RWPE2 (cell line): Measurements from ENCODE around the gene HIVEP1.

Experiments used
- ATAC-seq: fragments of 200-7000 bp; cut with Tn5 transposase; 3 replicates; pipeline ENCODE4 v1.9.1; 2021; ENCODE audit warnings: low read depth
- DNase-seq: peaks from one replicate; pipeline ENCODE4 v3.0.0-alpha.2; 2020; ENCODE audit warnings: low spot score
- H3K27ac ChIP-seq: fragments of 450-650 bp; 2 replicates; pipeline ENCODE4 v1.5.1; 2017; ENCODE audit warnings: mild to moderate bottlenecking; ENCODE audit not compliant: poor library complexity, severe bottlenecking
- H3K27me3 ChIP-seq: fragments of 250-450 bp; sonication (Bioruptor Pico); 2 replicates; pipeline ENCODE4 v1.5.1; 2021; ENCODE audit warnings: mild to moderate bottlenecking, moderate library complexity; ENCODE audit not compliant: insufficient read depth, poor library complexity, severe bottlenecking
- H3K36me3 ChIP-seq: fragments of 250-450 bp; sonication (Bioruptor Pico); 2 replicates; pipeline ENCODE4 v1.5.1; 2020; ENCODE audit warnings: low read depth, mild to moderate bottlenecking, moderate library complexity
- H3K4me1 ChIP-seq: fragments of 250-450 bp; sonication (Bioruptor Pico); 2 replicates; pipeline ENCODE4 v1.5.1; 2021; ENCODE audit warnings: mild to moderate bottlenecking, moderate library complexity; ENCODE audit not compliant: insufficient read depth, poor library complexity, severe bottlenecking
- H3K4me3 ChIP-seq: fragments of 250-450 bp; sonication (Bioruptor Pico); 2 replicates; pipeline ENCODE4 v1.5.1; 2021; ENCODE audit warnings: mild to moderate bottlenecking, moderate library complexity; ENCODE audit not compliant: severe bottlenecking
- H3K9me3 ChIP-seq: fragments of 250-450 bp; sonication (Bioruptor Pico); 2 replicates; pipeline ENCODE4 v1.5.1; 2021; ENCODE audit warnings: mild to moderate bottlenecking, moderate library complexity; ENCODE audit not compliant: severe bottlenecking
- TF ChIP-seq, protein P1 (sequence below): fragments of 450-650 bp; IDR thresholded peaks from one replicate; pipeline ENCODE4 v1.5.1; 2017; ENCODE audit warnings: mild to moderate bottlenecking, moderate library complexity; ENCODE audit not compliant: poor library complexity, severe bottlenecking

Gene HIVEP1

DNA sequence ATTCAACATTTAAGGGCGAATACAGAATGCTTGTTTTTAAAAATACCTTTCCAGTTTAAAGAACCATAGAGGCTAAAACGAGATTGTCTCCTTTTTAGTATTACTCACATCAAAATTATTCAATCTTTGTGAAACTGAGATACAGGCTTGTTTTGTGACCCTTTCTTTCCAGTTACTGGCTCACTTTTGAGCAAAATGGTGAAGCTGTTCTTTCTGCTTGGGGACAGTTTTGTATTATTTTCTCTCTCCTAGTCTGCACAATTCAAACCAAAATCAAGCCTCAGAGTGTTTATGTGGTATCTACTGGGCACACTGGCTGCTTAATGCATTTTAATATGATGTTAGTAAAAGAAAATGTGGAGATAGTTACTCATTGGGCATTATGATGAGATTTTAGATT, 36.5 kb downstream of the HIVEP1 start:
- ATAC-seq, result no peak
- H3K27me3 ChIP-seq, result no peaks in the 10 kb centered on the region
- H3K27ac ChIP-seq, result no peak overlapping the region
- TF ChIP-seq, protein P1, sequence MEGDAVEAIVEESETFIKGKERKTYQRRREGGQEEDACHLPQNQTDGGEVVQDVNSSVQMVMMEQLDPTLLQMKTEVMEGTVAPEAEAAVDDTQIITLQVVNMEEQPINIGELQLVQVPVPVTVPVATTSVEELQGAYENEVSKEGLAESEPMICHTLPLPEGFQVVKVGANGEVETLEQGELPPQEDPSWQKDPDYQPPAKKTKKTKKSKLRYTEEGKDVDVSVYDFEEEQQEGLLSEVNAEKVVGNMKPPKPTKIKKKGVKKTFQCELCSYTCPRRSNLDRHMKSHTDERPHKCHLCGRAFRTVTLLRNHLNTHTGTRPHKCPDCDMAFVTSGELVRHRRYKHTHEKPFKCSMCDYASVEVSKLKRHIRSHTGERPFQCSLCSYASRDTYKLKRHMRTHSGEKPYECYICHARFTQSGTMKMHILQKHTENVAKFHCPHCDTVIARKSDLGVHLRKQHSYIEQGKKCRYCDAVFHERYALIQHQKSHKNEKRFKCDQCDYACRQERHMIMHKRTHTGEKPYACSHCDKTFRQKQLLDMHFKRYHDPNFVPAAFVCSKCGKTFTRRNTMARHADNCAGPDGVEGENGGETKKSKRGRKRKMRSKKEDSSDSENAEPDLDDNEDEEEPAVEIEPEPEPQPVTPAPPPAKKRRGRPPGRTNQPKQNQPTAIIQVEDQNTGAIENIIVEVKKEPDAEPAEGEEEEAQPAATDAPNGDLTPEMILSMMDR, result no peak
- H3K36me3 ChIP-seq, result no peaks in the 10 kb centered on the region
- H3K4me1 ChIP-seq, result peaks cover 6% of the 10 kb centered on the region
- no peak for DNase-seq
- H3K9me3 ChIP-seq, result no peaks in the 10 kb centered on the region
- H3K4me3 ChIP-seq, result no peak overlapping the region

DNA sequence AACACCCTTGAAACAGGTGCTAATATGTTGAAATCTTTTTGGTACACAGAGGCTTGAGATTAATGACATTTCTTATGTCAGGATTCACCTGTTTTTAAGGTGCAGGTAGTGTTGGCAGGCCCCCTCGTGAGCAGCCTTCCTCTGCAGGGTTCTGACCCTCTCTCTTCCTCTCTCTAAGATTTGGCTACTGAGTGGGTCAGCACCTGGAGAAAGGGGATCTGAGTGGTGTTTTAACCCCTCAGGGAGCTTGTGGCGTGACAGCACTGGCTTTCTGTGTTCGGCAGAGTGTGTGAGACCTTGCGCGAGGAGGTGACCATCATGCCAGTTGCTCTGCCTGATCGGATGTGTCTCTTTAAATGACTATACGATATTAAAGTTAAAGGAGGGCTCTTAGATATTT, 37.1 kb downstream of the HIVEP1 start:
- TF ChIP-seq, protein P1, result no peak
- no peaks in the 10 kb centered on the region for H3K27me3 ChIP-seq
- no peak overlapping the region for H3K27ac ChIP-seq
- peaks cover 6% of the 10 kb centered on the region for H3K4me1 ChIP-seq
- H3K9me3 ChIP-seq, result no peaks in the 10 kb centered on the region
- no peak overlapping the region for H3K4me3 ChIP-seq
- no peaks in the 10 kb centered on the region; the same call in 1 of the 2 replicates for H3K36me3 ChIP-seq
- no peak for ATAC-seq
- DNase-seq, result no peak

DNA sequence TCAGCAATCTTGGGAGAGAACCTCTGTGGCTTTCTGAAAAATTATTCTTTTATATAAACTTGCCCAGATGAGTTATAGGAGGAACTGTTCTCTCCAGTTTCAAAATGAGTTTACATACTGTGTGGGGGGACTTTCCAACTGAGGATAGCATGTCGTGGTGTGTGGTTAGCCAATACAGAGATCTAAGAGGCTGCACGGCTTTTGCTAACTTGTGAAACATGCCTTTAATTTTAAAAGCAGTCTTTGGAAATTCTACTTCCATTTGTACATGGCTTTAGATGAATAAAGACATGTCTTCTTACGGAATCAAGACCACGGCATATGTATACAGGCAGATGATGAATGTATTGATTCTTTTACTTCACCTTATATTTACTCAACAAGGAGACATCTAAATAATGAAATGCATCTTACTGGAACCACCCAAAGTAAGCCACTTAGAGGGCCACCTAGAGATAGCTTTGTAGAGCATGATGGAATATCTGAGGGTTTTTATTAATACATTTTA, 39.8 kb downstream of the HIVEP1 start:
- Histone ChIP-seq H3K36me3 (no peaks in the 10 kb centered on the region; the same call in 1 of the 2 replicates), H3K9me3 (no peaks in the 10 kb centered on the region), H3K27ac (no peak overlapping the region), H3K4me1 (no peaks in the 10 kb centered on the region), H3K27me3 (no peaks in the 10 kb centered on the region), H3K4me3 (no peak overlapping the region)
- TF ChIP-seq, protein P1, result no peak
- no peak for ATAC-seq
- no peak for DNase-seq

DNA sequence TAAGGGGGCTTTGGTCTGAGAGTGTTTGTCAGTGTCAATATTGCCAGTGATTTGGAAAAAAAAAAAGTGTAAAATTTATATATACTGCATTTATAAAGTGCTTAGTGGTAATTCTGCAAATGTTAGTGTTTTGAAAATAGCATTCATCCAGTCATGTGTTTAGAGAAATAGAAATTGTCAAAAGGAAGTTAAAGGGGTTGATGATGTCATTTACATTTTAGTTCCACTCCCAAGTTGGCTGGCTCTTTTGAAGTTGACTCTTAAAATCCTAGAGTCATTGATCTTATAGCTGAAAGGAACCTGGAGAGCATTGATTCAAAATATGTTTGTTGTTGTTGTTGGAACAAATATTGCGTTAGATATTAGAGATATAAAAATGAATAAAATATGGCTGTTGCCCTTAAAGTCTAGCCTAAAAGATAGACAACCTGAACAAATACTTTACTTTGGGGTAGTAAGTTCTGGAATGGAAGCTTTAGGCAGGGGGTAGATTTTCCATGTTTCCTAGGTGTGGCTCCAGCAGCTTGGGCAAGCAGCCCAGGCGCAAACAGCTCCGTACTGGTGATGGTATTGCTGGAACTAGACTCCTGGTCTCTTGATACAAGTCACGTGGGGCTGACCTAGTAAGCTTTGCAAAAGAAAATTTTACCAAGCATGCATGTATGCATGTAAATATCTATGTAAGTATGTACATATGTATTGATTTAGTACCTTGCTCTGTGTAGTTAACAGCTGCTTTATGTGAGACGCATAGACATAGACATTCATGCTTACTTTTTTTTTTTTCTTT, 46.3 kb downstream of the HIVEP1 start:
- DNase-seq (no peak), ATAC-seq (no peak)
- Histone ChIP-seq H3K4me3 (no peak overlapping the region), H3K9me3 (no peaks in the 10 kb centered on the region), H3K4me1 (peaks cover 10% of the 10 kb centered on the region), H3K36me3 (no peaks in the 10 kb centered on the region; the same call in 1 of the 2 replicates), H3K27ac (no peak overlapping the region), H3K27me3 (no peaks in the 10 kb centered on the region)
- TF ChIP-seq, protein P1, result no peak
